Neuron (in vitro differentiated cells): Measurements from ENCODE around the gene AP1AR.

ENCODE experiments used
- H2AFZ ChIP-seq: one replicate; pipeline ENCODE4 v1.6.1; 2013; ENCODE audit warnings: low read depth, mild to moderate bottlenecking, inconsistent platforms, low read length, moderate library complexity
- H3K27me3 ChIP-seq: one replicate; pipeline ENCODE4 v1.6.1; 2013; ENCODE audit warnings: low read length; ENCODE audit not compliant: insufficient read depth
- H3K36me3 ChIP-seq: one replicate; pipeline ENCODE4 v1.6.1; 2013; ENCODE audit warnings: low read length; ENCODE audit not compliant: insufficient read depth
- H3K4me1 ChIP-seq: one replicate; pipeline ENCODE4 v1.6.1; 2013; ENCODE audit warnings: low read length; ENCODE audit not compliant: insufficient read depth
- H3K4me3 ChIP-seq: 2 replicates; pipeline ENCODE4 v1.5.1; 2013; ENCODE audit warnings: mild to moderate bottlenecking, low read length, moderate library complexity
- H3K9me3 ChIP-seq: one replicate; pipeline ENCODE4 v1.6.1; 2013; ENCODE audit warnings: low read length

AP1AR gene, protein sequence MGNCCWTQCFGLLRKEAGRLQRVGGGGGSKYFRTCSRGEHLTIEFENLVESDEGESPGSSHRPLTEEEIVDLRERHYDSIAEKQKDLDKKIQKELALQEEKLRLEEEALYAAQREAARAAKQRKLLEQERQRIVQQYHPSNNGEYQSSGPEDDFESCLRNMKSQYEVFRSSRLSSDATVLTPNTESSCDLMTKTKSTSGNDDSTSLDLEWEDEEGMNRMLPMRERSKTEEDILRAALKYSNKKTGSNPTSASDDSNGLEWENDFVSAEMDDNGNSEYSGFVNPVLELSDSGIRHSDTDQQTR

DNA sequence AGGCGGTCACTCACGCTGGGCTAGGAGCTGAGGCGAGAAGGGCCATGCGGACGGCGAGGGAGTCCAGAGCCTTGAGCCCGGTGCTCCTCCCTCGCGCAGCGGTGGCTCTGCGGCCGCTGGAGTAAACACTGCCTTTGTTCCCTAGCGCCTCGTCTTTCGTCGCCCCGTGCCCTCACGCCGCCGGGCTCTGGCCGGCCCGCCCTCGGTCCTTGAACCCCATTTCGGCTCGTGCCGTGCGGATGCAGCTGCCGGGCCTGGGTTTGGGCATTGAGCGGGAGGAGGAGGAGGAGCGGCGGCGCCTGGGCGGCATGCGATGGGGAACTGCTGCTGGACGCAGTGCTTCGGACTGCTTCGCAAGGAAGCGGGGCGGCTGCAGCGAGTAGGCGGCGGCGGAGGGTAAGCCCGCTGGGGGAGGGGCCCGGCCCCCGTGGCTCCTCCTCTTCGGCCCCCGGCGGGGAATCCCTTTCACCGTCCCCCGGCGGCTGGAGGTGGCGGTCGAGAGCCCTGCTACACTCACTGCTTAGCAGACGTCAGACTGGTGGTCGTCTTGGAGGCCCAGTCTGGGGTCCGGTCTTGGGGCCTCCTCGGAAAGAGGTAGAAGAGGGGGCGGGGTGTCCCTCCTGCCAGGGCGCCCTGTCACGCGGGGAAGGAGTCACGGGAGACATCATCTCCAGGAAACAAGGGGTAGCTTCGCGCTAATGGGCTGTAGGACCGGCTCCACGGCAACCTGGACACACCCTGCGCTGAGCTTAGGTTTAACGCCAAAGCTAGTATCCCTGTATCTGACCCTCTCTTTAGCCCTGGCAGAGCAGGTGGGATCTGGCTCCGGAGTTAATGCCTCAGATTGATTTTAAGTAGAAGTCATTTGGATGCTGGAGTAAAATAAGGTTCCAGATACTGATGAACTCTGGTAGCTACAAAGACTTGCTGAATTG is at the start of gene AP1AR:
Gene AP1AR (plus strand): TSS at position 9 of the 935 bp plus-strand sequence. CDS start 305 bp downstream, at position 314.
- Histone ChIP-seq H3K36me3 (no peaks in the 10 kb centered on the region), H3K9me3 (no peaks in the 10 kb centered on the region), H3K27me3 (no peaks in the 10 kb centered on the region), H3K4me1 (peaks cover 21% of the 10 kb centered on the region), H3K4me3 (peak within 1 kb of the TSS; percentile 82), H2AFZ (peak within 1 kb of the TSS; percentile 96)

DNA sequence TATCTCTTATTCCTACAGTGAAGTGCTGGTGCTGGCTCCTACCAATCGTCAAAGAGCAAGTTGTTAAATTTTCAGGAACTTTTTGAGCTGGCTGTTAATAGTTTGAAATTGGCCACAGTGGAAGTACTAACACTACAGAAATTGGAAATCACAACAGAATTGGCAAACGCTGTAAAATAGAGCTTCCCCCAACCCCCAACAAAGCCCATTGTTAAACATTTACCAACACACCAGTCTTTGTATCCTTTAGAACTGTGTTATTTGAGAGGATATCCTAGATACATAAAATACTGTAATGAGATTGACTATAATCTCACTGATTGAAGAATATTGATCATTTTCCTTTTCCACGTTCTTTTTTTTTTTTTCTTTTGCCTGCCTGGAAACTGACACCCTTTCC is 49.0 kb upstream of the AP1AR start:
- no peak overlapping the region for H2AFZ ChIP-seq
- H3K36me3 ChIP-seq, result no peaks in the 10 kb centered on the region
- H3K27me3 ChIP-seq, result no peaks in the 10 kb centered on the region
- no peaks in the 10 kb centered on the region for H3K9me3 ChIP-seq
- no peaks in the 10 kb centered on the region for H3K4me1 ChIP-seq
- H3K4me3 ChIP-seq, result no peak overlapping the region

DNA sequence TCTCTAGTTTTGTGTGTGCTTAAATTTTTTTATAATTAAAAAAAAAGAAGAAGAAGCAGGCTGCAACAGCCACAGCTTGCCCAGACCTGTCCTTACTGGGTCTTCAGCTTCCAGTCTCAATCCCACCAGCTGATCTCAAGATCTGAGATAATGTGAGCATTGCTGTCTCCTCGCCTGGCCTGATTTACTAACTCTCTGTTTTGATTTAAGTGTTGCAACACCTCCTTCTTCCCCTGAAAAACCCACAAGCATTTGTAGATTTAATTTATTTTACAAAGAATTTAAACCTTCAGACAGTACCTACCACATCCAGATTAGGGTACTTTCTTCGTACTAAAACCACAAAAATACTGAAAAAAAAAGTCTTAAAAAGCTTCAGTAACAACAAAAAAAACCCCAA is 48.3 kb upstream of the AP1AR start:
- Histone ChIP-seq H3K4me1 (no peaks in the 10 kb centered on the region), H3K36me3 (no peaks in the 10 kb centered on the region), H3K9me3 (no peaks in the 10 kb centered on the region), H3K27me3 (no peaks in the 10 kb centered on the region), H2AFZ (no peak overlapping the region), H3K4me3 (no peak overlapping the region)

DNA sequence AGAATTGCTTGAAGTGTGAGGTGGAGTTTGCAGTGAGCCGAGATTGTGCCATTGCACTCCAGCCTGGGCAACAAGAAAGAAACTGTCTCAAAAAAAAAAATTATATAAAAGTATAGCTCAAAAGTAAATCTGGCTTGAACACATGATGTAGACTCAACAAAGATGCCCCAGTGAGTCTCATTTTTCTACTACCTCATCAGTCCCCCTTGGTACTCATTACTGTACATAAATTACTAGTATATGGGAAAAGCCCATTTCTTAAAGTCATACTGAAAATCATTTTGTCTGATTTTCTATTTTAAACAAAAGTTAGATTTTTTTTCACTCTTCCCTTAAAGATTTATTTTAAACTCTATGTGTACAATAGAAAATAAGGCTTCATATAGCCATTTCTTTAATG is 47.1 kb upstream of the AP1AR start:
- no peaks in the 10 kb centered on the region for H3K27me3 ChIP-seq
- H3K4me3 ChIP-seq, result no peak overlapping the region
- no peaks in the 10 kb centered on the region for H3K9me3 ChIP-seq
- no peaks in the 10 kb centered on the region for H3K36me3 ChIP-seq
- H3K4me1 ChIP-seq, result no peaks in the 10 kb centered on the region
- no peak overlapping the region for H2AFZ ChIP-seq

DNA sequence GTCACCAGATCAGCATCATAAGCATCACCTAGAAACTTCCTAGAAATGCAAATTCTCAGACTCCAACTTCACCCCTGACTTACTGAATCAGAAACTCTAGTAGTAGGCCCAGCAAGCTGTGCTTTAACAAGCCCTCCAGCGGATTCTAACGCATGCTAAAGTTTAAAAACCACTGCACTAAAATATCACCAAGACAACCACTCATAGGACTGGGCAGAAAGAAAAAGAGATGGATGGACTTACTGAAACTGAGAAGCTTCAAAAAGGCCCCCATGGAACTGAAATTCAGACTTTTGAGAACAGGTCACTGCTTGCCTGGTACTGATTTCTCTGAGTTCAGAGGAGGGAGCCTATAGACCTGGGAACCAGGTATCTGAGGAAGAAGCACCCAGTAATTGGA is 46.3 kb upstream of the AP1AR start:
- H3K4me1 ChIP-seq, result no peaks in the 10 kb centered on the region
- no peaks in the 10 kb centered on the region for H3K9me3 ChIP-seq
- no peaks in the 10 kb centered on the region for H3K36me3 ChIP-seq

DNA sequence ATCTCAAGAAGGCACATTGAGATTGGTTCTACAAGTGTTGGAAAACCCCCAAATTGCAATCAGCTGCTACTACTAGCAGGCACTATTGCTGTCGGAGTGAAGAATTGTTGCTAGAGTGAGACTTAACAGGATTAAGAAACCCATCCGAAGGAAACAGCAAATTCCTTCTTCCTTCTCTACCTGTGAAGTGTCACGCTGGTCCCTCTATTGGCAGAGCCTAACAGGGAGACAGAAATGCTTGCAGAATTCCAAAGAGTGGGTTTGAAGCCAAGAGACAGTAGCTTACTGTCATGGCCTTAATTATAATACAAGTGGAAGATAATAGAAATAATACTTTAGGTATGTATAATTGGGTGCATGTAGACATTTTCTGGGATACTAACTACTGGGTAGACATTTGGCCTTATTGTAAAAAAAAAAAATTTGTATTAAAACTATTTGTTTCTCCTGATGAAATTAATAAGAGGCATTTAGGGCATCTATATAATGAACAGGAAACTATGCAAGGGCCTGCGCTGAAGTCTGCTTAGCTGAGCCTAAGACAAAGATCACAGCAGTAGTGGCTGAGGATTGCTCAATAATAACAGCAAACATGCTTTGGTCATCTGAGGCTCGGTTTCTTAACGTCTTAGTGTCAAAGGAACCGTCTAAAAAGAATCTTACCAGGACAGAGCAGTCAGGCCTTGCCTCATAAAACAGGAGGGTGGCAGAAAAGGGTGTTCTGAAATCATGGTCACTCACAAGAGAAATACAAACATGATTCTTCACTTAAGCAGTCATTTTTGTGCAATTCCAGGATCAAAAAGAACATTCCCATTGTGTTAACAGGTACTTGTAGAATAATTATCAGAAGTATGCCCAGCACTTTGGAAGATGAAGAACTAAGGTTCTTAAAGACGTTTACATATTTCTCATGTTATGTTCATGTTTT is 45.6 kb upstream of the AP1AR start:
- H2AFZ ChIP-seq, result no peak overlapping the region
- H3K4me1 ChIP-seq, result no peaks in the 10 kb centered on the region
- no peaks in the 10 kb centered on the region for H3K9me3 ChIP-seq
- no peak overlapping the region for H3K4me3 ChIP-seq
- H3K27me3 ChIP-seq, result no peaks in the 10 kb centered on the region
- no peaks in the 10 kb centered on the region for H3K36me3 ChIP-seq

More for the DNA sequence above, 46.3 kb upstream of the AP1AR start:
- H3K27me3 ChIP-seq, result no peaks in the 10 kb centered on the region
- no peak overlapping the region for H2AFZ ChIP-seq
- H3K4me3 ChIP-seq, result no peak overlapping the region

DNA sequence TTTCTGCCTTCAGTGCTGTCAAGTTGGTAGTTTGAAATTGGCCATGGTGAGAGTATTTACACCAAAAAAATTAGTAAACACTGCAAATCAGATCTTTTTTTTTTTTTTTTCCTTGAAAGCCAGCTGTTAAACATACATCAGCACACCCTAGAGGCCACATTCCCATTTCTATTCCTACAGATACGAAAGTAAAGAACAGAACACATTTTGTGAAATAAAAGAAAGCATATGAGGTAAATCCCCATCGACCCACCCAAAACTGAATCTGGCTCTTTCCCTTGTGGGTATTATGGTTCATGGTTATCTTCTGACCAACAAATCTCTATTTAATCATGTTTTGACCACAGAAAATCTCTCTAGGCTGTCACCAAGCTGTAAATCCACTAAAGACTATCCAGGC is 41.8 kb upstream of the AP1AR start:
- Histone ChIP-seq H3K27me3 (no peaks in the 10 kb centered on the region), H3K9me3 (no peaks in the 10 kb centered on the region), H3K36me3 (no peaks in the 10 kb centered on the region), H3K4me1 (no peaks in the 10 kb centered on the region), H2AFZ (no peak overlapping the region), H3K4me3 (no peak overlapping the region)

DNA sequence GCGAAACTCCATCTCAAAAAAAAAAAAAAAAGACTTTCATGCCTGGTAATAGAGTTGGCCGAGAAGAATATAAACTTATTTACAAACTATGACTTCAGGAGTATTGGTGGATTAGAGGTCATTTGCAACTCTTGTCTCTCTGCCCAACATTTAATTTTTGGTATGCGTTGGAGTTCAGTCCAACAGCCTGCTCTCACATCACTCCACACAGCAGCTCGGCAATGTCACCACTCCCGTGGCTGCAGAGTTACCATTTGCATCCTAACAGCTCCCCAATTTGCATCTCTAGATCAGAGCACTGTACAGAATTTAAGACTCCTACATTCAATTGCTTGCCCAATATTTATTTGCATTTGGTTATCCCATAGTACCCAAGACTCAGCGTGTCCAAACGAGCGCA is 40.9 kb upstream of the AP1AR start:
- no peaks in the 10 kb centered on the region for H3K27me3 ChIP-seq
- no peaks in the 10 kb centered on the region for H3K9me3 ChIP-seq
- H3K4me3 ChIP-seq, result no peak overlapping the region
- no peaks in the 10 kb centered on the region for H3K4me1 ChIP-seq
- no peaks in the 10 kb centered on the region for H3K36me3 ChIP-seq
- no peak overlapping the region for H2AFZ ChIP-seq

DNA sequence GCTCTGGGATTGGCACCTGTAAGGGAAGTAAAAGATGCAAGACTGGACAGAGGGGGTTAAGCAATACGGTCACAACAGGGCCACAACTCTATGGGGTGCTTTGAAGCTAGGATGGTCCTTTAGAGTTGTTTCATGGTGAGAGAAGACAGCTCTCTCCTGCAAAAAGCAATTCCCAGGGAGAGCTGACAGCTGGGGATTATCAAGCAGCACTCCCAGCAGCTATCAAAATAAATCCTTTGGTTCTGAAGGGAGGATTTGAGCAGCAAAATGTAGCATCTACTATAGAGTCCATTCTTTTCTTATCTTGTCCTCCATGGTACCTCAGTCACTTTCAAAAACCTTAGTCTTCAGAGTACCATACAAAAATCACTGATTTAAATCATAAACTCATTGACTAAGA is 35.1 kb upstream of the AP1AR start:
- no peaks in the 10 kb centered on the region for H3K9me3 ChIP-seq
- H3K4me3 ChIP-seq, result no peak overlapping the region
- H3K4me1 ChIP-seq, result no peaks in the 10 kb centered on the region
- no peak overlapping the region for H2AFZ ChIP-seq
- H3K36me3 ChIP-seq, result no peaks in the 10 kb centered on the region
- no peaks in the 10 kb centered on the region for H3K27me3 ChIP-seq

DNA sequence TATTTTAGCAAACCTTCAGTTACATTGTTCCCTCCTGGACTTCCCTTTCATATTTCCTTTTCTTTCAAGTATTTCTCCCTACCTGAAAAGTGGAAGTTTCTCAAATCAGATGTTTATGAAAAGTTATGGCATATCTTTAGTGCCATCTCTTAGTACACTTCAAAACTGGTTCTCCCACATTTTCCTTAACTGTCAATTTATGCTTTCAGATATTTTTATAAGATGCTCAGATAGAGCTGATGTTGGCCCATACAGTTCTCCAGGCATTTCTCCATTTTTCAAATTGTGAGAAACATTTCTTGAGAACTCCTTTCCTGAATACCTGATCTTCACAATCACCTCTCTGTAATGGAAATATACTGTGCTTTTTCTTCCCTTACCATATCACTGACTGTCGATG is 32.5 kb upstream of the AP1AR start:
- Histone ChIP-seq H2AFZ (no peak overlapping the region), H3K36me3 (no peaks in the 10 kb centered on the region), H3K4me1 (no peaks in the 10 kb centered on the region), H3K27me3 (no peaks in the 10 kb centered on the region), H3K4me3 (no peak overlapping the region), H3K9me3 (no peaks in the 10 kb centered on the region)

DNA sequence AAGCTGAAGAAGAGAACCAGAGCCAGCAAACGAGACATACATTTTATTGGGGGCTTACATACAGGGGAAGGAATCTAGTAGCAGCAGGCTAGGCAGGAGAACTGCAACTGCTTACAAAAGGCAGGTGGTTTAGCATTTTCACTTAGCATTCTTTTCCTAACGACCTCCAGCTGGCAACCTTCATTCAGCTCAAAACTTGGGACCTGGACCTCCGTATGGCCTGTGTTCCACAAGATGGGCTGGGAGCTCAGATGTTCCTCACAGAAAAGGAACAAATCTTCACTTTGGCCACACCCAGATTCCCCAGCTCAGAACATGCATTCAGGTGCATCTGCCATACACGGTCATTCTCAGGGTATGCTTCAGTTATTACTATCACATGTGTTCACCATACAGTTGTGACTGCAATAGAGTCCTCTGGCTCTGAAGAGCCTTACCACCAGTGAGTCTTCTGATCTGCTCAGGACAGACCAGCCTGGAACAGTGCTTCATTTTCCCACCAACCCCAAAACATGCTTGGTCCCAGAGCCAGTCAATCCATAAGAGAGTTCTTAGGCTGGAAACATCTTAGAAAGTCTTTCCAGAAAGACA is 29.6 kb upstream of the AP1AR start:
- Histone ChIP-seq H3K27me3 (no peaks in the 10 kb centered on the region), H3K9me3 (no peaks in the 10 kb centered on the region), H2AFZ (no peak overlapping the region), H3K4me3 (no peak overlapping the region), H3K4me1 (no peaks in the 10 kb centered on the region), H3K36me3 (no peaks in the 10 kb centered on the region)

DNA sequence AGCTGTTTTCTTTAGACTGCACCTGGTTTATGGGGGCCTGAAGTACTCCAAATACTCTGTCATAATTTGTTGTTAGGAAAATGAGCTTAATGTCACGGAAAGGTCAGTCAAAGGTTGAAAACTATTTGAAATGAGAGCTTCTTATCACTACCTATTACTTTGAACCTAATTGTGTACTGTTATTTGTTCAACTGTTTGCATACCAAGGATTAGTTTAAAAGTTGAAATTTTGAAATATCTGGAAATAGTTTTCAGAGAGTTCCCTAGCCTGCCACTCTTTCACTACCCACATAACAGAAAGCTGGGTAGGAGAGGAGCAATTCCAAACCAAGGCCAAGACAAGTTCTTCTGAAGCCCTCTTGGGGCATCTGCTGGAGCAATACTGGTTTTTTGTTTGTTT is 28.0 kb upstream of the AP1AR start:
- Histone ChIP-seq H3K4me1 (no peaks in the 10 kb centered on the region), H2AFZ (no peak overlapping the region), H3K36me3 (no peaks in the 10 kb centered on the region), H3K9me3 (no peaks in the 10 kb centered on the region), H3K4me3 (no peak overlapping the region), H3K27me3 (no peaks in the 10 kb centered on the region)
